HepG2 (cell line): ENCODE measurements around the gene RPF1. TPM values are rescaled to one million over a fixed set of nuclear protein-coding genes. Genes with fewer than 3 reads are reported as not detected.

Experiments used
- CBFB ChIP-seq: sonication (generic); formaldehyde crosslinking; IDR thresholded peaks from 2 replicates; pipeline ENCODE4 v1.4.0; 2020; ENCODE audit warnings: missing genetic modification reagents
- GATAD1 ChIP-seq: IDR thresholded peaks from 2 replicates; pipeline ENCODE4 v1.6.1; 2016; ENCODE audit warnings: missing genetic modification reagents, missing compliant biosample characterization
- GLI4 ChIP-seq: sonication (generic); formaldehyde crosslinking; IDR thresholded peaks from 2 replicates; pipeline ENCODE4 v1.5.1; 2020; ENCODE audit warnings: missing genetic modification reagents, mild to moderate bottlenecking, moderate library complexity, borderline replicate concordance
- NCOR1 ChIP-seq: fragments of 200-600 bp; sonication (generic); IDR thresholded peaks from 2 replicates; pipeline ENCODE4 v1.7.0; 2017; ENCODE audit warnings: antibody characterized with exemption, low read length, borderline replicate concordance
- PITX1 ChIP-seq: sonication (generic); formaldehyde crosslinking; IDR thresholded peaks from 2 replicates; pipeline ENCODE4 v1.5.1; 2020; ENCODE audit warnings: mild to moderate bottlenecking, missing genetic modification reagents
- RCOR2 ChIP-seq: IDR thresholded peaks from 2 replicates; pipeline ENCODE4 v1.6.1; 2016; ENCODE audit warnings: missing biosample characterization, missing genetic modification reagents
- ZNF547 ChIP-seq: sonication (generic); formaldehyde crosslinking; IDR thresholded peaks from 2 replicates; pipeline ENCODE4 v1.5.1; 2020; ENCODE audit warnings: mild to moderate bottlenecking, missing genetic modification reagents
- ZNF550 ChIP-seq: sonication (generic); formaldehyde crosslinking; IDR thresholded peaks from 2 replicates; pipeline ENCODE4 v1.4.0; 2020; ENCODE audit warnings: mild to moderate bottlenecking, missing genetic modification reagents, borderline replicate concordance
- polyA plus RNA-seq, 8 experiments: library from polyadenylated mRNA; depleted of rRNA in 3 of 8; stranded (reverse) in 7 of 8; unstranded in 1 of 8; fragments of >200 nt; fragmentation: Illumina TruSeq in 4 of 8; extraction: Trizol in 4 of 8; gene quantifications; 2 replicates each; pipeline versions ENCODE4 v1.2.1 to v1.2.3, GENCODE V29; 2011 to 2016; ENCODE audit warnings: low read depth in 4 of 8, missing spikeins in 1 of 8, mixed read lengths in 1 of 8; ENCODE audit not compliant: insufficient read depth in 1 of 8
- total RNA-seq, 5 experiments: library from RNA; depleted of rRNA; stranded (reverse); fragments of >200 nt; fragmentation: Illumina TruSeq; extraction: Trizol; gene quantifications; 2 replicates each; pipeline ENCODE4 v1.2.3, GENCODE V29; 2016; ENCODE audit warnings: low read depth in 1 of 5
- TF ChIP-seq, protein P1 (sequence below): sonication (generic); formaldehyde crosslinking; IDR thresholded peaks from 2 replicates; pipeline ENCODE4 v1.9.0; 2021; ENCODE audit warnings: missing genetic modification reagents, borderline replicate concordance
- TF ChIP-seq, protein P2 (sequence below), 2 experiments: sonication (generic) in 1 of 2; formaldehyde crosslinking in 1 of 2; IDR thresholded peaks; 2 replicates each; pipeline versions ENCODE4 v1.4.0 to v1.6.1; 2018 to 2020; ENCODE audit warnings: missing genetic modification reagents in 2 of 2, borderline replicate concordance in 1 of 2, low read depth in 1 of 2, mild to moderate bottlenecking in 1 of 2, missing biosample characterization in 1 of 2
- TF ChIP-seq, protein P3 (sequence below): sonication (generic); formaldehyde crosslinking; IDR thresholded peaks from 2 replicates; pipeline ENCODE4 v1.4.0; 2020; ENCODE audit warnings: missing genetic modification reagents, borderline replicate concordance
- TF ChIP-seq, protein P4 (sequence below): sonication (generic); formaldehyde crosslinking; IDR thresholded peaks from 2 replicates; pipeline ENCODE4 v1.9.0; 2021; ENCODE audit warnings: missing genetic modification reagents, mild to moderate bottlenecking, borderline replicate concordance
- TF ChIP-seq, protein P5 (sequence below): sonication (generic); formaldehyde crosslinking; IDR thresholded peaks from 2 replicates; pipeline ENCODE4 v1.4.0; 2020; ENCODE audit warnings: mild to moderate bottlenecking, low read depth, missing genetic modification reagents
- TF ChIP-seq, protein P6 (sequence below): sonication (generic); formaldehyde crosslinking; IDR thresholded peaks from 2 replicates; pipeline ENCODE4 v1.9.0; 2021; ENCODE audit warnings: mild to moderate bottlenecking, missing genetic modification reagents

Gene RPF1
- total and polyA plus RNA-seq, 2 of the 13 experiments (the other 11 are each of a cell fraction or from before 2014, with no cell fraction given), result 23.0 to 39.0 TPM

DNA sequence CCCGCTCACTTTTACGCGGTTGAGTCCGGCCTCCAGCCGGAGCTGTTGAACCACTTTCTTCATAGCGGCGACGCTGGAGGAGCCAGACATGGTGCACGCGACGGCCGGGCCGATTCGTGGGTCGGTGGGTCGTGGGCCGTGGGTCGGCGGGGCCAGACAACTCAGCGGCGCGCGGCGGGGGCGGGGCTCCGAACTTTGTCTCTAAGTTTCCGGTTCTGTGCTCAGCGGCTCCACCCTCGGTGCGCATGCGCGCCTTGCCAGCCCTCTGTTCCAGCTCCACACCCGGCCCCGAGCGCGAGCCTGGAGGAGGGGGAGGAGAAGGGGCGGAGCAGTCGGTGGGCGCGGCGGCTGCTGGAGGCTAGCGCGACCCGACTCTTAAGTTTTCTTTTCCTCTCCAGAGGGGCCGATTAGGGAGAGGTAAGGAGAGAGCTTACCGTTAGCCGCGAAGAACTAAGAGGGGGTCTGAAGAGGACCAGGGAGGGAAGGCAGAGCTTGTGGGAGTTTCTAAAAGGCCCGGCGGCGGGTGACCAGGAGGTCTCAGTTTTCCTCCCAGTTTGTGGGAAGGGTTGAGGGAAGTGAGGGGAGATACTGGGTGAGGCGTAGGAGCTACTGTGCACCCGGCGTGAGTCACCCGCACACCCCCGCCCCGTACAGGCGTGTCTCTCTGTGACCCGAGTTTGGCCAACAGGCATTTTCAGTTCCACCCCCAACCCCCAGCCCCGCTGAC lies 27.1 kb downstream of the RPF1 start, which contains the start of the genes GNG5 and SPATA1 (continued):
- TF ChIP-seq, protein P1, sequence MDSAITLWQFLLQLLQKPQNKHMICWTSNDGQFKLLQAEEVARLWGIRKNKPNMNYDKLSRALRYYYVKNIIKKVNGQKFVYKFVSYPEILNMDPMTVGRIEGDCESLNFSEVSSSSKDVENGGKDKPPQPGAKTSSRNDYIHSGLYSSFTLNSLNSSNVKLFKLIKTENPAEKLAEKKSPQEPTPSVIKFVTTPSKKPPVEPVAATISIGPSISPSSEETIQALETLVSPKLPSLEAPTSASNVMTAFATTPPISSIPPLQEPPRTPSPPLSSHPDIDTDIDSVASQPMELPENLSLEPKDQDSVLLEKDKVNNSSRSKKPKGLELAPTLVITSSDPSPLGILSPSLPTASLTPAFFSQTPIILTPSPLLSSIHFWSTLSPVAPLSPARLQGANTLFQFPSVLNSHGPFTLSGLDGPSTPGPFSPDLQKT (CRISPR knock-in tag), result no peak
- TF ChIP-seq RCOR2 (CRISPR knock-in tag) (no peak), PITX1 (peak; percentile 15; the same call in 1 of the 2 replicates), NCOR1 (peak; percentile 48; the same call in 1 of the 2 replicates), GLI4 (CRISPR knock-in tag) (no peak), GATAD1 (no peak), ZNF547 (CRISPR knock-in tag) (no peak; the same call in 1 of the 2 replicates), CBFB (CRISPR knock-in tag) (no peak), ZNF550 (no peak)
- TF ChIP-seq, protein P2, sequence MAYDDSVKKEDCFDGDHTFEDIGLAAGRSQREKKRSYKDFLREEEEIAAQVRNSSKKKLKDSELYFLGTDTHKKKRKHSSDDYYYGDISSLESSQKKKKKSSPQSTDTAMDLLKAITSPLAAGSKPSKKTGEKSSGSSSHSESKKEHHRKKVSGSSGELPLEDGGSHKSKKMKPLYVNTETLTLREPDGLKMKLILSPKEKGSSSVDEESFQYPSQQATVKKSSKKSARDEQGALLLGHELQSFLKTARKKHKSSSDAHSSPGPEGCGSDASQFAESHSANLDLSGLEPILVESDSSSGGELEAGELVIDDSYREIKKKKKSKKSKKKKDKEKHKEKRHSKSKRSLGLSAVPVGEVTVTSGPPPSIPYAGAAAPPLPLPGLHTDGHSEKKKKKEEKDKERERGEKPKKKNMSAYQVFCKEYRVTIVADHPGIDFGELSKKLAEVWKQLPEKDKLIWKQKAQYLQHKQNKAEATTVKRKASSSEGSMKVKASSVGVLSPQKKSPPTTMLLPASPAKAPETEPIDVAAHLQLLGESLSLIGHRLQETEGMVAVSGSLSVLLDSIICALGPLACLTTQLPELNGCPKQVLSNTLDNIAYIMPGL (CRISPR knock-in tag; IDR thresholded peaks at IDR 0.05; ENCODE audit: borderline replicate concordance in 1 of 2, low read depth in 1 of 2), result peak in 1 of 2 experiments; percentile 43; a peak in 2 of 4 replicates
- TF ChIP-seq, protein P3, sequence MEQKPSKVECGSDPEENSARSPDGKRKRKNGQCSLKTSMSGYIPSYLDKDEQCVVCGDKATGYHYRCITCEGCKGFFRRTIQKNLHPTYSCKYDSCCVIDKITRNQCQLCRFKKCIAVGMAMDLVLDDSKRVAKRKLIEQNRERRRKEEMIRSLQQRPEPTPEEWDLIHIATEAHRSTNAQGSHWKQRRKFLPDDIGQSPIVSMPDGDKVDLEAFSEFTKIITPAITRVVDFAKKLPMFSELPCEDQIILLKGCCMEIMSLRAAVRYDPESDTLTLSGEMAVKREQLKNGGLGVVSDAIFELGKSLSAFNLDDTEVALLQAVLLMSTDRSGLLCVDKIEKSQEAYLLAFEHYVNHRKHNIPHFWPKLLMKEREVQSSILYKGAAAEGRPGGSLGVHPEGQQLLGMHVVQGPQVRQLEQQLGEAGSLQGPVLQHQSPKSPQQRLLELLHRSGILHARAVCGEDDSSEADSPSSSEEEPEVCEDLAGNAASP (CRISPR knock-in tag), result no peak
- TF ChIP-seq, protein P4, sequence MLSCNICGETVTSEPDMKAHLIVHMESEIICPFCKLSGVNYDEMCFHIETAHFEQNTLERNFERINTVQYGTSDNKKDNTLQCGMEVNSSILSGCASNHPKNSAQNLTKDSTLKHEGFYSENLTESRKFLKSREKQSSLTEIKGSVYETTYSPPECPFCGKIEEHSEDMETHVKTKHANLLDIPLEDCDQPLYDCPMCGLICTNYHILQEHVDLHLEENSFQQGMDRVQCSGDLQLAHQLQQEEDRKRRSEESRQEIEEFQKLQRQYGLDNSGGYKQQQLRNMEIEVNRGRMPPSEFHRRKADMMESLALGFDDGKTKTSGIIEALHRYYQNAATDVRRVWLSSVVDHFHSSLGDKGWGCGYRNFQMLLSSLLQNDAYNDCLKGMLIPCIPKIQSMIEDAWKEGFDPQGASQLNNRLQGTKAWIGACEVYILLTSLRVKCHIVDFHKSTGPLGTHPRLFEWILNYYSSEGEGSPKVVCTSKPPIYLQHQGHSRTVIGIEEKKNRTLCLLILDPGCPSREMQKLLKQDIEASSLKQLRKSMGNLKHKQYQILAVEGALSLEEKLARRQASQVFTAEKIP (CRISPR knock-in tag), result no peak
- TF ChIP-seq, protein P5, sequence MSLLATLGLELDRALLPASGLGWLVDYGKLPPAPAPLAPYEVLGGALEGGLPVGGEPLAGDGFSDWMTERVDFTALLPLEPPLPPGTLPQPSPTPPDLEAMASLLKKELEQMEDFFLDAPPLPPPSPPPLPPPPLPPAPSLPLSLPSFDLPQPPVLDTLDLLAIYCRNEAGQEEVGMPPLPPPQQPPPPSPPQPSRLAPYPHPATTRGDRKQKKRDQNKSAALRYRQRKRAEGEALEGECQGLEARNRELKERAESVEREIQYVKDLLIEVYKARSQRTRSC, result no peak
- TF ChIP-seq, protein P6, sequence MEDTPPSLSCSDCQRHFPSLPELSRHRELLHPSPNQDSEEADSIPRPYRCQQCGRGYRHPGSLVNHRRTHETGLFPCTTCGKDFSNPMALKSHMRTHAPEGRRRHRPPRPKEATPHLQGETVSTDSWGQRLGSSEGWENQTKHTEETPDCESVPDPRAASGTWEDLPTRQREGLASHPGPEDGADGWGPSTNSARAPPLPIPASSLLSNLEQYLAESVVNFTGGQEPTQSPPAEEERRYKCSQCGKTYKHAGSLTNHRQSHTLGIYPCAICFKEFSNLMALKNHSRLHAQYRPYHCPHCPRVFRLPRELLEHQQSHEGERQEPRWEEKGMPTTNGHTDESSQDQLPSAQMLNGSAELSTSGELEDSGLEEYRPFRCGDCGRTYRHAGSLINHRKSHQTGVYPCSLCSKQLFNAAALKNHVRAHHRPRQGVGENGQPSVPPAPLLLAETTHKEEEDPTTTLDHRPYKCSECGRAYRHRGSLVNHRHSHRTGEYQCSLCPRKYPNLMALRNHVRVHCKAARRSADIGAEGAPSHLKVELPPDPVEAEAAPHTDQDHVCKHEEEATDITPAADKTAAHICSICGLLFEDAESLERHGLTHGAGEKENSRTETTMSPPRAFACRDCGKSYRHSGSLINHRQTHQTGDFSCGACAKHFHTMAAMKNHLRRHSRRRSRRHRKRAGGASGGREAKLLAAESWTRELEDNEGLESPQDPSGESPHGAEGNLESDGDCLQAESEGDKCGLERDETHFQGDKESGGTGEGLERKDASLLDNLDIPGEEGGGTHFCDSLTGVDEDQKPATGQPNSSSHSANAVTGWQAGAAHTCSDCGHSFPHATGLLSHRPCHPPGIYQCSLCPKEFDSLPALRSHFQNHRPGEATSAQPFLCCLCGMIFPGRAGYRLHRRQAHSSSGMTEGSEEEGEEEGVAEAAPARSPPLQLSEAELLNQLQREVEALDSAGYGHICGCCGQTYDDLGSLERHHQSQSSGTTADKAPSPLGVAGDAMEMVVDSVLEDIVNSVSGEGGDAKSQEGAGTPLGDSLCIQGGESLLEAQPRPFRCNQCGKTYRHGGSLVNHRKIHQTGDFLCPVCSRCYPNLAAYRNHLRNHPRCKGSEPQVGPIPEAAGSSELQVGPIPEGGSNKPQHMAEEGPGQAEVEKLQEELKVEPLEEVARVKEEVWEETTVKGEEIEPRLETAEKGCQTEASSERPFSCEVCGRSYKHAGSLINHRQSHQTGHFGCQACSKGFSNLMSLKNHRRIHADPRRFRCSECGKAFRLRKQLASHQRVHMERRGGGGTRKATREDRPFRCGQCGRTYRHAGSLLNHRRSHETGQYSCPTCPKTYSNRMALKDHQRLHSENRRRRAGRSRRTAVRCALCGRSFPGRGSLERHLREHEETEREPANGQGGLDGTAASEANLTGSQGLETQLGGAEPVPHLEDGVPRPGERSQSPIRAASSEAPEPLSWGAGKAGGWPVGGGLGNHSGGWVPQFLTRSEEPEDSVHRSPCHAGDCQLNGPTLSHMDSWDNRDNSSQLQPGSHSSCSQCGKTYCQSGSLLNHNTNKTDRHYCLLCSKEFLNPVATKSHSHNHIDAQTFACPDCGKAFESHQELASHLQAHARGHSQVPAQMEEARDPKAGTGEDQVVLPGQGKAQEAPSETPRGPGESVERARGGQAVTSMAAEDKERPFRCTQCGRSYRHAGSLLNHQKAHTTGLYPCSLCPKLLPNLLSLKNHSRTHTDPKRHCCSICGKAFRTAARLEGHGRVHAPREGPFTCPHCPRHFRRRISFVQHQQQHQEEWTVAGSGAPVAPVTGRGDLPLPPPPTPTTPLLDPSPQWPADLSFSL, result no peak
